Measurements from ENCODE around the gene STAT5A.

Gene STAT5A

GRCh38 chr17:42322382-42323267, 34.3 kb downstream of the STAT5A start:
- in situ Hi-C loops (cut with MboI; ENCODE audit: low sequenced_read_pairs), result loop anchor here (10.0 kb wide), 1 partner anchor 82 kb away; no protein-coding TSS in a partner anchor

GRCh38 chr17:42323268-42323773, 35.0 kb downstream of the STAT5A start:
- in situ Hi-C loops (cut with MboI; ENCODE audit: low sequenced_read_pairs), result loop anchor here (10.0 kb wide), 1 partner anchor 81 kb away; no protein-coding TSS in a partner anchor

- in situ Hi-C loops (cut with MboI; ENCODE audit: low sequenced_read_pairs), result loop anchor here (10.0 to 25.0 kb wide), 2 partner anchors 80 to 162 kb away; no protein-coding TSS in a partner anchor
Measured at GRCh38 chr17:42325026-42325425, 36.7 kb downstream of the STAT5A start.

DNA sequence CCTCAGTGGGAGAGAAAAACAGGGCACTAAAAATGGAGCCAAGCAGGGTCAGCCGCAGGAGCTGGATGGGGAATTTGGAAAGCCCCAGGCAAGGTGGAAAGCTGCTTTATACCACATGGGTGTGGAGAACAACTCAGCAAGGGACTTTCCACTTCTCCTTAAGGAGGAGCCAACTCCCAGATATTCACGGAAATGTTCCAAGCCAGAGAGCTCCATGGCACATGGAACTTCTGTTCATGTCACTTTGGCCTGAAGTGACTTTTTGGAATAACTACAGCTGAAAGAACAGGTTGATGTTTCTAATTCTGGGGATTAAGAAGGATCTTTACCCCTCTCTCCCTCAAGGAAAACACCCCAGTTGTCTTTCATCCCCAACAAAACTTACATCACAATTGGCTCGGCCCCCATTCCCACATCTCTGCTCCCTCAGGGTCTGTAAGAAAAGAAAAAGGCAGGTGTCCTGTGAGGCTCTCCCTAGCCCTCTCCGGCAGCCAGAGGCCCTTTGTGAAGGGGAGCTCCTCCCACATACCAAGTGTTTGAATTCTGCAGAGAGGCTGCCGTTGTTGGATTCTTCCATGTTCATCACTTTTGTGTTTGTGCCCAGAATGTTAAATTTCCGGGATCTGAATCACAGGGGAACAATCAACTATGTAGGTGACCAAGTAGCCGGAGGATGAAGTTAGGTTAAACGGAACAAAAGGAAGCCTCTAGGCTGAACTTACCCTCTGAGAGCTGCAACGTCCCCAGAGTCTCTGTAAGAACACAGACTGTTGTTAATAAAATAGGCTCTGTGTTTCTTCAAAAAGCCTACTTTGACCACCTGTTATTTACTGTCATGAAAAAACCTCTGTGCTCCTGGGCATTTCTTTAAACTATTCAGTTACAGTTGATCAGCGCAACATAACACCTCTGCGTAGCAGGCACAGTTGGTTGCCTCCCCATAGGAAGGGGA, 41.0 kb downstream of the STAT5A start:
- in situ Hi-C loops (cut with MboI; ENCODE audit: low sequenced_read_pairs), result loop anchor here (10.0 to 25.0 kb wide), 2 partner anchors 76 to 158 kb away; no protein-coding TSS in a partner anchor

GRCh38 chr17:42333053-42333452, 44.8 kb downstream of the STAT5A start:
- in situ Hi-C loops (cut with MboI; ENCODE audit: low sequenced_read_pairs), result loop anchor here (25.0 kb wide), 1 partner anchor 154 kb away; no protein-coding TSS in a partner anchor

DNA sequence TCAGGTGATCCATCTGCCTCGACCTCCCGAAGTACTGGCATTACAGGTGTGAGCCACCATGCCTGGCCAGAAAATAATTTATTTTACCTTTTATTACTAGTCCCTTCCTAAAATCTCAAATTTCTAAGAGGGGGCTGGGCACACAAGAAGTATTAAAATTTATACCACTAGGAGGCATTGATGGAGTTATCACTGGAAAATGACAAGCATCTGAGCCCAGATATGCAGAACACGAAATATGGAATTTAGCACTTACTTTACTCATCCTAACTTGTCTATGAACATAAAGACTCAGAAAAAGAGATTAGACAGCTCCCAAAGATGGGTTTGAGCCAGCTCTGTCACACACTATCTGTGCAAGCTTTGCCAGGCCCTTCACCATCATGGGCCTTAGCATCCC, 46.4 kb downstream of the STAT5A start:
- in situ Hi-C loops (cut with MboI; ENCODE audit: low sequenced_read_pairs), result loop anchor here (25.0 kb wide), 1 partner anchor 153 kb away; no protein-coding TSS in a partner anchor

- in situ Hi-C loops (cut with MboI; ENCODE audit: low sequenced_read_pairs), result loop anchor here (25.0 kb wide), 1 partner anchor 150 kb away; no protein-coding TSS in a partner anchor
Measured at GRCh38 chr17:42337442-42337841, 49.1 kb downstream of the STAT5A start.

DNA sequence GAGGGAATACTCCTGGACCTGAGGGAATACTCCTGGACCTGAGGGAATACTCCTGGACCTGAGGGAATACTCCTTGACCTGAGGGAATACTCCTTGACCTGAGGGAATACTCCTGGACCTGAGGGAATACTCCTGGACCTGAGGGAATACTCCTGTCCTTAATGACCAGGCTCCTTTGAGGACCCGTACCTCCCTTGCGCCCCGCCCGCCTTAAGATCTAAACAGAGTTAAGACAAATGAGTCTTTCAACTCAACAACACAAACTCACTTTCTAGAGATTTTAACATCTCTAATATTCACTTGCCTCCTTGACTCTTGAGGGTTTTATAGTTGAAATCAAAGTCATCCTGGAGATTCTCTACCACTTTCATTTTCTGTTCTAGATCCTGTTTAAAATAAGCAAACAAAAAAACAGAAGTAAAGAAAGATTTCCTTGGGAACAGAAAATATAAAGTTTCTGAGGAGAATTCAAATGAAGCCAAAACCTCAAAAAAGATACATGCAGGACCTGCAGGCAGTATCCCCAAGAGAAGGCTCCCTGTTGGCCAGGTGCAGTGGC, 50.2 kb downstream of the STAT5A start:
- in situ Hi-C loops (cut with MboI; ENCODE audit: low sequenced_read_pairs), result loop anchor here (25.0 kb wide), 1 partner anchor 149 kb away; no protein-coding TSS in a partner anchor

GRCh38 chr17:42339221-42339620, 50.9 kb downstream of the STAT5A start:
- in situ Hi-C loops (cut with MboI; ENCODE audit: low sequenced_read_pairs), result loop anchor here (25.0 kb wide), 1 partner anchor 148 kb away; no protein-coding TSS in a partner anchor

DNA sequence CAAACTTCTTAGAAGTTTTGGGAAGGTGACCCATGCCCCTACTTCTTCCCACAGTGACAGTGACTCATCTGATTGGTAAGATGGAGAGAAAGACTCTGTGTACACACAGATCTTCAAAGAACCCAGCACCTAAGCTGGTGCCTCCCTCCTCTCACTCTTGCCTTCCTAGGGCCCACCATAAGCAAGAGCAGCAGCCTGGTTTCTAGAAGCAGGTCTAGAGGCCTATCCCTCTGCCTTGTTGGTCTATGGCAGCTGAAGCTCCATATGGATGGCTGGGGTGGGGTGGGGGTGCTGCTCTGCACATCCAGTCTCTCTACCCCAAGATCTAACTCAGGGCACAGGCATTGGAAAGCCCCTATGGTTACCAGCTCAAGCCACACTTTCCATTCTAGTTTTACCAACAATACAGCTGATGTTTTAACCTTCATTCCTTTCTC, 52.4 kb downstream of the STAT5A start:
- in situ Hi-C loops (cut with MboI; ENCODE audit: low sequenced_read_pairs), result loop anchor here (25.0 kb wide), 1 partner anchor 147 kb away; no protein-coding TSS in a partner anchor

- in situ Hi-C loops (cut with MboI; ENCODE audit: low sequenced_read_pairs), result loop anchor here (25.0 kb wide), 1 partner anchor 146 kb away; no protein-coding TSS in a partner anchor
Measured at GRCh38 chr17:42341568-42341967, 53.3 kb downstream of the STAT5A start.

- in situ Hi-C loops (cut with MboI; ENCODE audit: low sequenced_read_pairs), result loop anchor here (25.0 kb wide), 1 partner anchor 145 kb away; no protein-coding TSS in a partner anchor
Measured at GRCh38 chr17:42342242-42343008, 54.1 kb downstream of the STAT5A start.

GRCh38 chr17:42345396-42346073, 57.2 kb downstream of the STAT5A start:
- in situ Hi-C loops (cut with MboI; ENCODE audit: low sequenced_read_pairs), result loop anchor here (25.0 kb wide), 1 partner anchor 142 kb away; no protein-coding TSS in a partner anchor

DNA sequence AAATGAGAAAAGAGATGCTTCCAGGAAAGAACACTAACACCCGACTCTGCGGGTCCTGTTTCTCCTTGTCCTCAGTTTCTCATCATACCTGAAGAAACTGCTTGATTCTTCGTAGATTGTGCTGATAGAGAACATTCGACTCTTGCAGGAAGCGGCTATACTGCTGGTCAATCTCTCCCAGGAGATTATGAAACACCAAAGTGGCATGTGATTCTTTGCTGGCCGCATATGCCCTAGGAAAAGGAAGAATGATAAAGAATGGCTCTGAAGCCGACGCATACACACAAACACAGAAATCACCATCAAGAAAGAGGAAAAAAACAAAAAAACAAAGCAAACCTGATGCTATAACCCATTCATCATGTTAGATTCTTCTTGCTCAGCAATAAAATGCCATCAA, 58.2 kb downstream of the STAT5A start:
- in situ Hi-C loops (cut with MboI; ENCODE audit: low sequenced_read_pairs), result loop anchor here (25.0 kb wide), 1 partner anchor 141 kb away; no protein-coding TSS in a partner anchor

DNA sequence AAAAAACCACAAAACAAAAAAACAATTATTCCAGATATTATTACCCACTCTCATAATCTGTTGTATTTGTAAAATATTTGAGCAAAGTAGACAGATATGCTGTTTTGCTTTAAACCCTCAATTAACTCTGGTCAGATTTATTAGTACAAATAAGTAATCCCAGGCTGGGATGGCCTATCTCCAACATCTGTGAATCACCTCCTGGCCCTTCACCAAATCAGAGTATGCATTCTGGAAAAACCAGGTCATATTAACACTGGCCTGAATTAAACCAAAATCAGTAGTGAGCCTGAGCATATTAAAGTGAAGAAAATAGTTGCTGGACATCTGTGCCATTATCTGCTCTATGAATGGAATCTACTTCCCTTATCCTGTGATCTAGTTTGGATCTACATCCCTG, 58.9 kb downstream of the STAT5A start:
- in situ Hi-C loops (cut with MboI; ENCODE audit: low sequenced_read_pairs), result loop anchor here (25.0 kb wide), 1 partner anchor 140 kb away; no protein-coding TSS in a partner anchor

- in situ Hi-C loops (cut with MboI; ENCODE audit: low sequenced_read_pairs), result loop anchor here (25.0 kb wide), 1 partner anchor 140 kb away; no protein-coding TSS in a partner anchor
Measured at GRCh38 chr17:42347606-42348005, 59.3 kb downstream of the STAT5A start.

DNA sequence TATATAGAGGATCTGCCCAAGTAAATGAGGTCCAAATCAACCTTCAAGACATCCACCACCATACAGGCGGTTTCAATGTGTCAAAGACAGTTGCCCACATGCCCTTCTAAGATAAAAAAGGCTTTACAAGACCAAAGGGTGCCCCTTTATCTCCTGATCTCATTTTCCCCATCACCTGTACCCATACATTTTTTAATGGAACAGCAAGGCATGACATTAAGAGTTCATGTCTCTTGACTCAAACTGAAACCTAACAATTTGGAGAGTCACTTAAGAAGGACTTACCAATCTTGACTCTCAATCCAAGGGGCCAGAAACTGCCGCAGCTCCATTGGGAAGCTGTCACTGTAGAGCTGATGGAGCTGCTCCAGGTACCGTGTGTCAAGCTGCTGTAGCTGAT, 59.8 kb downstream of the STAT5A start:
- in situ Hi-C loops (cut with MboI; ENCODE audit: low sequenced_read_pairs), result loop anchor here (25.0 kb wide), 1 partner anchor 139 kb away; no protein-coding TSS in a partner anchor

All from HL-60/S4 treated with phorbol 12-myristate 13-acetate at 8.2 ng/mL for 4 days and 3 days (cell line).